HepG2 (cell line): ENCODE data around the gene UHMK1. TPM values are rescaled to one million over a fixed set of nuclear protein-coding genes. Genes with fewer than 3 reads are reported as not detected.

Experiments
- ATAC-seq: fragments of 200-7000 bp; cut with Tn5 transposase; 3 replicates; pipeline ENCODE4 v1.9.1; 2020; ENCODE audit warnings: mild to moderate bottlenecking, moderate library complexity
- BruUV-seq: library from RNA; stranded (reverse); fragments of 400-500 nt; replicated peaks from 2 replicates; lab custom pipeline; 2021; lab: Mats Ljungman, UMichigan
- CTCF ChIA-PET: fragments of 300-600 bp; formaldehyde crosslinking; extraction: SDS; loops from one replicate; lab custom pipeline; 2021; ENCODE audit warnings: low total read pairs, inconsistent platforms, low intra/inter-chr PET ratio; lab: Yijun Ruan, JAX
- POLR2A ChIA-PET: fragments of 350-600 bp; sonication (Branson Sonifier 250); formaldehyde crosslinking; loops from one replicate; lab custom pipeline; 2020; ENCODE audit warnings: antibody characterized with exemption, inconsistent platforms; lab: Yijun Ruan, JAX
- DNase-seq: peaks from one replicate; pipeline ENCODE4 v3.0.0-alpha.2; 2015; ENCODE audit warnings: low spot score
- FAIRE-seq: peaks from 3 replicates; lab custom pipeline; 2011; peaks lifted over from hg19 to GRCh38; lab: Jason Lieb, UNC
- H2AFZ ChIP-seq: one replicate; pipeline ENCODE4 v1.6.1; 2011; ENCODE audit warnings: low read length, inconsistent platforms
- H3K27ac ChIP-seq: fragments of 300-600 bp; 3 replicates; pipeline ENCODE4 v1.8.0; 2011; ENCODE audit warnings: mixed run types, mild to moderate bottlenecking, mixed read lengths, low read length, inconsistent platforms; ENCODE audit not compliant: insufficient read depth; ENCODE audit errors: extremely low read length
- H3K27me3 ChIP-seq, 2 experiments: fragments of 200-600 bp in 1 of 2; 2 replicates in 1 of 2; 3 replicates in 1 of 2; pipeline versions ENCODE4 v1.6.0 to v1.8.0; 2011; ENCODE audit warnings: low read length in 2 of 2, mild to moderate bottlenecking in 2 of 2, moderate library complexity in 2 of 2, inconsistent platforms in 1 of 2; ENCODE audit not compliant: insufficient read depth in 2 of 2, control insufficient read depth in 1 of 2
- H3K36me3 ChIP-seq, 2 experiments: fragments of 200-600 bp in 1 of 2; replicated peaks in 1 of 2; 2 replicates in 1 of 2; 3 replicates in 1 of 2; pipeline versions ENCODE4 v1.5.1 to v1.8.0; 2011; ENCODE audit warnings: low read length in 2 of 2, inconsistent platforms in 1 of 2; ENCODE audit not compliant: insufficient read depth in 2 of 2, control insufficient read depth in 1 of 2
- H3K4me1 ChIP-seq: 2 replicates; pipeline ENCODE4 v1.5.1; 2012; ENCODE audit warnings: low read length, inconsistent platforms; ENCODE audit not compliant: insufficient read depth
- H3K4me2 ChIP-seq: 2 replicates; pipeline ENCODE4 v1.6.0; 2011; ENCODE audit warnings: low read depth, low read length, inconsistent platforms
- H3K4me3 ChIP-seq, 3 experiments: fragments of 200-600 bp in 1 of 3; sonication (generic), shearing (Covaris generic) in 1 of 3; replicated peaks in 1 of 3; 2 replicates each; pipeline ENCODE4 v1.5.1; 2011 to 2016; ENCODE audit warnings: low read length in 3 of 3, inconsistent platforms in 2 of 3, low read depth in 2 of 3, mild to moderate bottlenecking in 2 of 3, control low read depth in 1 of 3, mixed read lengths in 1 of 3; ENCODE audit not compliant: insufficient read depth in 1 of 3
- H3K79me2 ChIP-seq: one replicate; pipeline ENCODE4 v1.6.1; 2011; ENCODE audit warnings: low read length, inconsistent platforms; ENCODE audit not compliant: insufficient read depth
- H3K9ac ChIP-seq: 2 replicates; pipeline ENCODE4 v1.6.0; 2011; ENCODE audit warnings: mild to moderate bottlenecking, low read depth, low read length, inconsistent platforms; ENCODE audit not compliant: insufficient read depth
- H3K9me3 ChIP-seq: 2 replicates; pipeline ENCODE4 v1.5.1; 2012; ENCODE audit warnings: mild to moderate bottlenecking, low read length
- H4K20me1 ChIP-seq: 2 replicates; pipeline ENCODE4 v1.6.0; 2011; ENCODE audit warnings: inconsistent platforms, mild to moderate bottlenecking, low read length, moderate library complexity; ENCODE audit not compliant: insufficient read depth
- ATAD3A ChIP-seq: sonication (generic); formaldehyde crosslinking; IDR thresholded peaks from 2 replicates; pipeline ENCODE4 v1.4.0; 2020; ENCODE audit warnings: missing genetic modification reagents
- HDAC1 ChIP-seq: sonication (generic); formaldehyde crosslinking; IDR thresholded peaks from 2 replicates; pipeline ENCODE4 v1.5.1; 2020; ENCODE audit warnings: mild to moderate bottlenecking, missing genetic modification reagents
- HNRNPLL ChIP-seq: fragments of 200-400 bp; formaldehyde crosslinking; IDR thresholded peaks from 2 replicates; pipeline ENCODE4 v1.6.1; 2017; ENCODE audit warnings: mild to moderate bottlenecking, low read depth, low read length; ENCODE audit not compliant: poor library complexity, severe bottlenecking
- KAT2B ChIP-seq: fragments of 150-350 bp; IDR thresholded peaks from 2 replicates; pipeline ENCODE4 v1.6.1; 2014; ENCODE audit warnings: low read depth, low read length, borderline replicate concordance
- MAFF ChIP-seq: IDR thresholded peaks from 2 replicates; pipeline ENCODE4 v1.6.1; 2011; ENCODE audit warnings: low read depth, low read length, improper control_type of control experiment
- REL ChIP-seq: sonication (generic); formaldehyde crosslinking; conservative IDR thresholded peaks from 2 replicates; pipeline ENCODE4 v1.8.0; 2022; ENCODE audit warnings: mild to moderate bottlenecking, missing genetic modification reagents, moderate library complexity
- U2AF1 ChIP-seq: fragments of 200-400 bp; formaldehyde crosslinking; optimal IDR thresholded peaks from 2 replicates; pipeline ENCODE3; 2017; ENCODE audit warnings: mild to moderate bottlenecking, low read depth, low read length
- ZBTB3 ChIP-seq: sonication (generic); formaldehyde crosslinking; IDR thresholded peaks from 2 replicates; pipeline ENCODE4 v1.4.0; 2020; ENCODE audit warnings: low read depth, mild to moderate bottlenecking, moderate library complexity, missing genetic modification reagents, borderline replicate concordance
- ZFP36L2 ChIP-seq: sonication (generic); formaldehyde crosslinking; IDR thresholded peaks from 2 replicates; pipeline ENCODE4 v1.4.0; 2020; ENCODE audit warnings: missing genetic modification reagents
- WGBS: methylation state at CpG from one replicate; pipeline ENCODE4 v1.1.6; 2017; ENCODE audit warnings: low lambda C conversion rate; 5-methylcytosine and 5-hydroxymethylcytosine counted together
- in situ Hi-C: cut with HindIII; loops from 2 replicates; pipeline ENCODE4 v1.10.0; 2017; ENCODE audit warnings: low pct_unique_long_range_greater_than_20kb; ENCODE audit not compliant: extremely low pct_ligation_motif_present
- intact Hi-C: fragments of 100-400 bp; cut with micrococcal nuclease; formaldehyde crosslinking; loops from one replicate; pipeline ENCODE4 v1.10.0; 2022; ENCODE audit not compliant: unreplicated experiment
- polyA plus RNA-seq, 8 experiments: library from polyadenylated mRNA; depleted of rRNA in 3 of 8; stranded (reverse) in 7 of 8; unstranded in 1 of 8; fragments of >200 nt; fragmentation: Illumina TruSeq in 4 of 8; extraction: Trizol in 4 of 8; gene quantifications; 2 replicates each; pipeline versions ENCODE4 v1.2.1 to v1.2.3, GENCODE V29; 2011 to 2016; ENCODE audit warnings: low read depth in 4 of 8, missing spikeins in 1 of 8, mixed read lengths in 1 of 8; ENCODE audit not compliant: insufficient read depth in 1 of 8
- total RNA-seq, 5 experiments: library from RNA; depleted of rRNA; stranded (reverse); fragments of >200 nt; fragmentation: Illumina TruSeq; extraction: Trizol; gene quantifications; 2 replicates each; pipeline ENCODE4 v1.2.3, GENCODE V29; 2016; ENCODE audit warnings: low read depth in 1 of 5
- TF ChIP-seq, protein P1 (sequence below): sonication (generic); formaldehyde crosslinking; IDR thresholded peaks from 2 replicates; pipeline ENCODE4 v1.8.1; 2023; ENCODE audit warnings: mild to moderate bottlenecking, moderate library complexity, missing genetic modification reagents
- TF ChIP-seq, protein P2 (sequence below): sonication (generic); formaldehyde crosslinking; conservative IDR thresholded peaks from 2 replicates; pipeline ENCODE4 v1.4.0; 2020; ENCODE audit warnings: mild to moderate bottlenecking, missing genetic modification reagents, moderate library complexity

The UHMK1 gene
- total and polyA plus RNA-seq, 2 of the 13 experiments (the other 11 are each of a cell fraction or from before 2014, with no cell fraction given) = 12.9 to 20.0 TPM

DNA sequence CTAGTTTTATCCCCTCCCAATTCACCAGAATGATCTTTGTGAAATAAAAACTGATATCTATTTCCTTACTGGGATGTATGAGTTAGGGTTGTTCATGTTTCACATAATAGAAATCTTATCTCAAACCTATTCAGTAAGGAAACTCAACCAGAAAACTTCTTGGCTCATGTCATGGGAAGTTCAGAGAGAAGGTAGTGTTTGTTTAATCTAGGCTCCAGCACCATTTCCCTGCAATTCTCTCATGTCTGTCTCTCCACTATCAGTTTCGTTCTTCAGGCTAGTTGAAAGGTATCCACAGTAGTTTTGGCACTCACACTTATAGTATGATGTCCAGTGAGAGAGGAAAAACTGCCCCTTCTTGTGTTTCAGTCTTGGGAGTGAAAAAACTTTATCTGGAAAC, 34.6 kb upstream of the UHMK1 start (continued):
- TF ChIP-seq, protein P1, sequence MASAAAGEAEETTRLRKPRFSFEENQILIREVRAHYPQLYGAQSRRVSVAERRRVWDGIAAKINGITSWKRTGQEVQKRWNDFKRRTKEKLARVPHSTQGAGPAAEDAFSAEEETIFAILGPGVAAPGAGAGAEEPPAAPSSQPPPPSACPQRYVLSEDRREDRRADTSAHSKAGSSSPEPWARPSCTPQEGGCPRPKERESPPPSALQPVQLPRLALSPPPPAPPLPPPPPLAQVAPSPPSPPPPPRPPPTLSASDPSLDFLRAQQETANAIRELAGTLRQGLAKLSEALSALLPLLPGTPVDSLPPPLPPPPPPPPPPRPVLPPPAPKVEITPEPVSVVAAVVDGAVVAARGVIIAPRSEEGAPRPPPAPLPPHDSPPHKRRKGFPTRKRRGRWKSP (CRISPR knock-in tag) = no peak
- no peak for TF ChIP-seq ZFP36L2 (CRISPR knock-in tag)
- no peak for TF ChIP-seq HNRNPLL
- TF ChIP-seq U2AF1 = no peak
- TF ChIP-seq ATAD3A = no peak

DNA sequence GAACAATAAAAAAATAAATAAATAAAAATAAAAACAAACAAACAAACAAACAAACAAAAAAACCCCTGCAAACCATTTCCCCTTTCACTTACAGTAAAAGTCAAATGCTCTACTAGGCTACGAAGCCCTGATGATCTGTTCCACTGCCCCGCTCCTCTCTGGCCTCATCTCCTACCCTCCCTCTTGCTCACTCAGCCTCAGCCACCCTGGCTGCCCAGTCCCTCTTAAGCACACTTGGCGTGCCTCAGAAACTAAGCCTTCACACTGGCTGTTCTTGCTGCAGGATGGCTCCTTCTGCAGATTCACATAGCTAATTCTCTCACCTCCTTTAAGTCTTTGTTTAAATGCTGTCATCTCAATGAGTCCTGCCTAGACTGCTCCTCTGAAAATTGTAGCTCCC, 30.8 kb upstream of the UHMK1 start:
- Histone ChIP-seq H3K9ac (no peak overlapping the region), H3K27ac (no peak overlapping the region), H2AFZ (no peak overlapping the region), H3K4me2 (no peak overlapping the region), H3K4me3 (no peak overlapping the region), H3K36me3 (no peaks in the 10 kb centered on the region), H3K4me1 (no peaks in the 10 kb centered on the region), H4K20me1 (no peaks in the 10 kb centered on the region), H3K27me3 (no peaks in the 10 kb centered on the region), H3K79me2 (no peaks in the 10 kb centered on the region), H3K9me3 (no peaks in the 10 kb centered on the region)
- FAIRE-seq (no peak), ATAC-seq (no peak), DNase-seq (no peak)
- in situ Hi-C loops (no loop called here), intact Hi-C loops (no loop called here)
- no TSS peak for BruUV-seq
- POLR2A ChIA-PET = no interaction called here
- TF ChIP-seq KAT2B (no peak), ZBTB3 (CRISPR knock-in tag) (no peak), MAFF (no peak), REL (CRISPR knock-in tag) (no peak), HDAC1 (CRISPR knock-in tag) (no peak)
- TF ChIP-seq, protein P2, sequence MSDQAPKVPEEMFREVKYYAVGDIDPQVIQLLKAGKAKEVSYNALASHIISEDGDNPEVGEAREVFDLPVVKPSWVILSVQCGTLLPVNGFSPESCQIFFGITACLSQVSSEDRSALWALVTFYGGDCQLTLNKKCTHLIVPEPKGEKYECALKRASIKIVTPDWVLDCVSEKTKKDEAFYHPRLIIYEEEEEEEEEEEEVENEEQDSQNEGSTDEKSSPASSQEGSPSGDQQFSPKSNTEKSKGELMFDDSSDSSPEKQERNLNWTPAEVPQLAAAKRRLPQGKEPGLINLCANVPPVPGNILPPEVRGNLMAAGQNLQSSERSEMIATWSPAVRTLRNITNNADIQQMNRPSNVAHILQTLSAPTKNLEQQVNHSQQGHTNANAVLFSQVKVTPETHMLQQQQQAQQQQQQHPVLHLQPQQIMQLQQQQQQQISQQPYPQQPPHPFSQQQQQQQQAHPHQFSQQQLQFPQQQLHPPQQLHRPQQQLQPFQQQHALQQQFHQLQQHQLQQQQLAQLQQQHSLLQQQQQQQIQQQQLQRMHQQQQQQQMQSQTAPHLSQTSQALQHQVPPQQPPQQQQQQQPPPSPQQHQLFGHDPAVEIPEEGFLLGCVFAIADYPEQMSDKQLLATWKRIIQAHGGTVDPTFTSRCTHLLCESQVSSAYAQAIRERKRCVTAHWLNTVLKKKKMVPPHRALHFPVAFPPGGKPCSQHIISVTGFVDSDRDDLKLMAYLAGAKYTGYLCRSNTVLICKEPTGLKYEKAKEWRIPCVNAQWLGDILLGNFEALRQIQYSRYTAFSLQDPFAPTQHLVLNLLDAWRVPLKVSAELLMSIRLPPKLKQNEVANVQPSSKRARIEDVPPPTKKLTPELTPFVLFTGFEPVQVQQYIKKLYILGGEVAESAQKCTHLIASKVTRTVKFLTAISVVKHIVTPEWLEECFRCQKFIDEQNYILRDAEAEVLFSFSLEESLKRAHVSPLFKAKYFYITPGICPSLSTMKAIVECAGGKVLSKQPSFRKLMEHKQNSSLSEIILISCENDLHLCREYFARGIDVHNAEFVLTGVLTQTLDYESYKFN = no peak
- CTCF ChIA-PET = no interaction called here
- 43% methylated on average over 3 of the region's 3 CpGs for WGBS
